Measurements from ENCODE around the gene HAUS6.

- no peak for TF ChIP-seq CTCF (IDR thresholded peaks at IDR 0.05)
- no peak for TF ChIP-seq POLR2AphosphoS5 (IDR thresholded peaks at IDR 0.05)
- no peak for TF ChIP-seq POLR2A (IDR thresholded peaks at IDR 0.05)
Observed at GRCh38 chr9:19138084-19138483, 35.4 kb upstream of the HAUS6 start.

All from prostate gland (tissue), 2 donors.